ENCODE results near the gene IRX5.

DNA sequence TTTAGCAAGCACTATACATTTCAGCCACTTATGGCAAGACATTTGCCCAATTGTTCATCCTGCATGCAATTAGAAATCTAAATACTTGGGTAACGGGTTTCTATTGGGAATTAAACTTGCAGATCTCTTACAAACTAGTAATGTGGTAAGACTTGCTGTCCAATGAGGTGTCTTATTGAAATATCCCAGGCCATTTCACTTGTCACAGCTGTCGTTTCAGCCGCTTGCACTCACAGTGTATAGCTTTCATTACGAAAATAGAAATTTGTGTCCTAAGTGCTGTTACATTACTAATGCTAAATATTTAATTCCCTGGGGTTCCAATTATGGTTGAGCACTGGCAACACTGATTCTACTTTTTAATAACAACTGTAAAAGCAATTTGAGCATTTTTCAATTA lies 40.3 kb upstream of the IRX5 start:
- TF ChIP-seq, protein P1, sequence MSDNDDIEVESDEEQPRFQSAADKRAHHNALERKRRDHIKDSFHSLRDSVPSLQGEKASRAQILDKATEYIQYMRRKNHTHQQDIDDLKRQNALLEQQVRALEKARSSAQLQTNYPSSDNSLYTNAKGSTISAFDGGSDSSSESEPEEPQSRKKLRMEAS (IDR thresholded peaks at IDR 0.05; ENCODE audit: low read depth, low read length) = no peak
- no peak for TF ChIP-seq CTCF (IDR thresholded peaks at IDR 0.05; ENCODE audit: low read depth, low read length)
- no peak for TF ChIP-seq POLR2A (IDR thresholded peaks at IDR 0.05; ENCODE audit: extremely low read depth, insufficient read length)

Data from NB4 (cell line).